GM19351 (cell line): ENCODE data around the gene NRF1.
"Not testable (repeated sequence)": the region's sequence is repeated elsewhere in the genome, so short reads cannot be mapped to it uniquely, and the experiment has no call there.

Experiments used
- ATAC-seq: cut with Tn5 transposase; IDR thresholded peaks from one replicate; pipeline ENCODE4 v1.9.1; 2021; ENCODE audit warnings: mild to moderate bottlenecking, moderate library complexity; ENCODE audit not compliant: unreplicated experiment

Gene NRF1

GRCh38 chr7:129611246-129612111 is at the start of gene NRF1:
Gene NRF1 (plus strand): TSS chr7:129611720. CDS start chr7:129657352, 45,632 bp downstream.
- ATAC-seq, result peak; percentile 70

- ATAC-seq, result not testable (repeated sequence)
Measured at GRCh38 chr7:129566323-129566722, 45.2 kb upstream of the NRF1 start.

GRCh38 chr7:129567377-129567776 is 44.1 kb upstream of the NRF1 start:
- no peak for ATAC-seq

GRCh38 chr7:129568240-129568639 is 43.3 kb upstream of the NRF1 start:
- no peak for ATAC-seq

- ATAC-seq, result no peak
Measured at GRCh38 chr7:129569326-129569725, 42.2 kb upstream of the NRF1 start.

GRCh38 chr7:129569811-129570215 is 41.7 kb upstream of the NRF1 start:
- ATAC-seq, result no peak

- no peak for ATAC-seq
Measured at GRCh38 chr7:129571201-129571600, 40.3 kb upstream of the NRF1 start.

GRCh38 chr7:129572205-129572604 is 39.3 kb upstream of the NRF1 start:
- no peak for ATAC-seq

- no peak for ATAC-seq
Measured at GRCh38 chr7:129574487-129574886, 37.0 kb upstream of the NRF1 start.

- no peak for ATAC-seq
Measured at GRCh38 chr7:129575699-129576098, 35.8 kb upstream of the NRF1 start.

GRCh38 chr7:129576138-129576537 is 35.4 kb upstream of the NRF1 start:
- no peak for ATAC-seq

GRCh38 chr7:129578829-129579228 is 32.7 kb upstream of the NRF1 start:
- ATAC-seq, result no peak

- ATAC-seq, result not testable (repeated sequence)
Measured at GRCh38 chr7:129586179-129586578, 25.3 kb upstream of the NRF1 start.

- ATAC-seq, result no peak
Measured at GRCh38 chr7:129588268-129588667, 23.3 kb upstream of the NRF1 start.

GRCh38 chr7:129591868-129592267 is 19.7 kb upstream of the NRF1 start:
- ATAC-seq, result no peak

- ATAC-seq, result not testable (repeated sequence)
Measured at GRCh38 chr7:129596386-129596785, 15.1 kb upstream of the NRF1 start.

GRCh38 chr7:129597672-129598071 is 13.8 kb upstream of the NRF1 start:
- no peak for ATAC-seq

GRCh38 chr7:129599174-129599573 is 12.3 kb upstream of the NRF1 start:
- no peak for ATAC-seq

GRCh38 chr7:129603594-129603993 is 7.9 kb upstream of the NRF1 start:
- not testable (repeated sequence) for ATAC-seq

- not testable (repeated sequence) for ATAC-seq
Measured at GRCh38 chr7:129604021-129604420, 7.5 kb upstream of the NRF1 start.

GRCh38 chr7:129604713-129605437 is 6.6 kb upstream of the NRF1 start:
- ATAC-seq, result no peak
